NB4 (cell line): ENCODE data around the gene SPR.
"Not testable (repeated sequence)": the region's sequence is repeated elsewhere in the genome, so short reads cannot be mapped to it uniquely, and the experiment has no call there.

ENCODE experiments used
- DNase-seq: peaks from one replicate; pipeline ENCODE4 v3.0.0; 2010; ENCODE audit warnings: low read depth
- H3K4me3 ChIP-seq: one replicate; pipeline ENCODE4 v1.5.1; 2011; ENCODE audit warnings: mild to moderate bottlenecking, low read depth, low read length, moderate library complexity
- MYC ChIP-seq: IDR thresholded peaks from 2 replicates; pipeline ENCODE4 v1.6.1; 2011; ENCODE audit warnings: low read depth, low read length
- POLR2A ChIP-seq: IDR thresholded peaks from 2 replicates; pipeline ENCODE4 v1.6.1; 2011; ENCODE audit warnings: mild to moderate bottlenecking; ENCODE audit not compliant: insufficient read length; ENCODE audit errors: extremely low read depth
- TF ChIP-seq, protein P1 (sequence below): IDR thresholded peaks from 2 replicates; pipeline ENCODE4 v1.6.1; 2011; ENCODE audit warnings: low read depth, low read length
- TF ChIP-seq, protein P2 (sequence below): IDR thresholded peaks from one replicate; pipeline ENCODE4 v1.5.1; 2012; ENCODE audit warnings: low read depth, low read length

The SPR gene

DNA sequence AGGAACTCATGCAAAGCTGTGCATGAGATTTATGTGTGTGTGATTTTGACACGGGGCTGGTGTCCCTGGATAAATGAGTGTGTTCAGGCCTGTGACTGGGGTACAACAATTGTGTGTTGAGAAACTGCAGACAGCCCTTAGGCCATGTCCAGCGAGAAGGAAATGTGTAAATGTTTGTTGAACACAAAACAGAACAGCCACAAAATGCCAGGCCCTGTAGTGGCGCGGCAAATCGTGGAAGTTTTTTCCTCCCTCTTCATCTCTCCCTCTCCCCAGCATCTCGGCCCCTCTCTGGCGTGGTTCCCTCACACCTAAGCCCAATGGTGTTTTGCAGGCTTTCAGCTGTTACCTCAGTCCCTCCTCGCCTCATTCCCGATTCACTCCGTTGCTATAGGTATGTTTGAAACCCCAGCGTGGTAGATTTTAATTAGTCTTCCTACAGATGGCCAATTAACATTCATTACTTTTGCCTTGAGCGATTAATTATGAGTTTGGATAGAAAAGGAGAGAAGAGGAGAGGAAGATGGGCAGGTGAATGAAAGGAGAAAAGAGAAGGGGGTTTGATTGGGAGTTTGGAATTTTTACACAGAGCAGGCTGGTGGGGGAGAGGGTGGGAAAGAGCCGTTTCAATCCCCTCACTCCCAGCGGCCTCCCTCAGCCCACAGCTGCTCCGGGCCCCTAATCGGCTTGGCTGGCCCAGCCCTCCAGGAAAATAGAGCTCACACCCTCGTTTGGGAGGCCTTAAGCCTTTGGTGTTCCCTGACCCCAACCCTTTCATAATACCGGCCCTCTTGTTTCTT, 10.8 kb downstream of the SPR start:
- no peak for TF ChIP-seq MYC
- TF ChIP-seq, protein P1, sequence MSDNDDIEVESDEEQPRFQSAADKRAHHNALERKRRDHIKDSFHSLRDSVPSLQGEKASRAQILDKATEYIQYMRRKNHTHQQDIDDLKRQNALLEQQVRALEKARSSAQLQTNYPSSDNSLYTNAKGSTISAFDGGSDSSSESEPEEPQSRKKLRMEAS: no peak
- TF ChIP-seq, protein P2, sequence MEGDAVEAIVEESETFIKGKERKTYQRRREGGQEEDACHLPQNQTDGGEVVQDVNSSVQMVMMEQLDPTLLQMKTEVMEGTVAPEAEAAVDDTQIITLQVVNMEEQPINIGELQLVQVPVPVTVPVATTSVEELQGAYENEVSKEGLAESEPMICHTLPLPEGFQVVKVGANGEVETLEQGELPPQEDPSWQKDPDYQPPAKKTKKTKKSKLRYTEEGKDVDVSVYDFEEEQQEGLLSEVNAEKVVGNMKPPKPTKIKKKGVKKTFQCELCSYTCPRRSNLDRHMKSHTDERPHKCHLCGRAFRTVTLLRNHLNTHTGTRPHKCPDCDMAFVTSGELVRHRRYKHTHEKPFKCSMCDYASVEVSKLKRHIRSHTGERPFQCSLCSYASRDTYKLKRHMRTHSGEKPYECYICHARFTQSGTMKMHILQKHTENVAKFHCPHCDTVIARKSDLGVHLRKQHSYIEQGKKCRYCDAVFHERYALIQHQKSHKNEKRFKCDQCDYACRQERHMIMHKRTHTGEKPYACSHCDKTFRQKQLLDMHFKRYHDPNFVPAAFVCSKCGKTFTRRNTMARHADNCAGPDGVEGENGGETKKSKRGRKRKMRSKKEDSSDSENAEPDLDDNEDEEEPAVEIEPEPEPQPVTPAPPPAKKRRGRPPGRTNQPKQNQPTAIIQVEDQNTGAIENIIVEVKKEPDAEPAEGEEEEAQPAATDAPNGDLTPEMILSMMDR: no peak
- TF ChIP-seq POLR2A: no peak
- H3K4me3 ChIP-seq: no peak overlapping the region
- no peak for DNase-seq

DNA sequence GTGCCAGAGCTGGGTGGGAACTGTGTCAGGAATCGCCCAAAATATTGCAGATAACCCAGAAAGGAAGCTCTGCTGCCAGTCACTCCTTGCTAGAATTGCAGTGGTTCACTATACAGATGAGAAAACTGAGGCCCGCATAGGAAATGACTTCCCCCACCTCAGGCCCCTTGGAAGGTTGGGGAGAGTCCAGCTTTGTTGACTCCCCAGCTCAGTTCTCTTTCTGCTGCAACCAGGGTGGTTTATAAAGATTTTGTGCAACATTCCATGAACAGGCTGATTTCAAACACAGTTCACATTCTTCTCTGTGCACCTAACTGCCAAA, 11.3 kb downstream of the SPR start:
- no peak overlapping the region for H3K4me3 ChIP-seq
- TF ChIP-seq POLR2A (no peak), MYC (no peak)
- TF ChIP-seq, protein P2: no peak
- TF ChIP-seq, protein P1: no peak
- no peak for DNase-seq

GRCh38 chr2:72900191-72900825, 13.1 kb downstream of the SPR start:
- no peak overlapping the region for H3K4me3 ChIP-seq
- TF ChIP-seq, protein P2: no peak
- TF ChIP-seq MYC (no peak), POLR2A (no peak)
- TF ChIP-seq, protein P1: no peak
- DNase-seq: no peak

DNA sequence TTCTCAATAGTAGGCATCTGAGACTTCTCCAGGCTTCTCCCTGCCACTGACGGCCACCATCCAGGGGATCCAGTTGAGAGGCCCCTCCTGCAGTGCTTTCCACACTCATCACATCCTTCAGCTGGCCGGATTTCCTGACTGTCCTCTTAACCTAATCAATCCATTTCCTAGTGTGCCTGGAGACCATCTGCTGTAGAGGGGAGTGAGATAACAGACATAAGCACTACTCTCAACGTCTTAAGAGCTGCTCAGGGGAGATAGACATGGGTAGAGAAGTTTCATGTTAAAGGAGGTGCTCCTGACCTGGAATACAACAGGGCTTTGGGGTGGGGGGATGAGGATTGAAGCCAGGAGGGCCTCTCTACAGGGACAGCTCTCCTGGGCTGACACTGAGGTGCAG, 14.2 kb downstream of the SPR start:
- no peak overlapping the region for H3K4me3 ChIP-seq
- TF ChIP-seq, protein P2: no peak
- TF ChIP-seq POLR2A (no peak), MYC (no peak)
- TF ChIP-seq, protein P1: no peak
- DNase-seq: no peak

- H3K4me3 ChIP-seq, DNase-seq: not testable (repeated sequence)
Measured at GRCh38 chr2:72907369-72907768, 20.2 kb downstream of the SPR start.

DNA sequence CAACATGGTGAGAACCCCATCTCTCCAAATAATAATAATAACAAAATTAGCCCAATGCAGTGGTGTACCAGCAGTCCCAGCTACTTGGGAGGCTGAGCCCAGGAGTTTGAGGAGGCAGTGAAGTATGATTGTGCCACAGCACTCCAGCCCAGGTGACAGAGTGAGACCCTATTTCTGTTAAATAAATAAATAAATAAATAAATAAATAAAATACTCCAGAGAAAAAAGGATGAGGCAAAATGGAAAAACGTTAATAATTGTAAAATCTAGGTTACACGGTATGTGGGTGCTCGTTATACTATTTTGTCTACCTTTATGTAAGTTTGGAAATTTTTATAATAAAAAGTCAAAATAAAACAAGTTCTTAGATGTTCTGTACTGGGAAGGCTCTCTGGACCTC, 21.5 kb downstream of the SPR start:
- TF ChIP-seq MYC (no peak), POLR2A (no peak)
- TF ChIP-seq, protein P2: no peak
- TF ChIP-seq, protein P1: no peak
- DNase-seq: no peak

More for the DNA sequence above, 21.5 kb downstream of the SPR start:
- no peak overlapping the region for H3K4me3 ChIP-seq
